GM23338 (cell line): ENCODE data around the gene GRIN1. TPM values are rescaled to one million over a fixed set of nuclear protein-coding genes. Genes with fewer than 3 reads are reported as not detected.

Experiments
- ATAC-seq: fragments of 200-7000 bp; cut with Tn5 transposase; 3 replicates; pipeline ENCODE4 v1.9.1; 2020
- DNase-seq: peaks from one replicate; pipeline ENCODE4 v3.0.0-alpha.2; 2015; ENCODE audit warnings: low spot score
- H2AFZ ChIP-seq: fragments of 200-600 bp; sonication (generic); 2 replicates; pipeline ENCODE4 v1.8.0; 2016; ENCODE audit warnings: antibody characterized with exemption, mild to moderate bottlenecking, moderate library complexity
- H3F3A ChIP-seq: fragments of 200-600 bp; sonication (generic); replicated peaks from 2 replicates; pipeline ENCODE4 v1.8.0; 2017; ENCODE audit warnings: antibody characterized with exemption, mixed run types, low read depth
- H3K27ac ChIP-seq: fragments of 200-600 bp; sonication (generic); 2 replicates; pipeline ENCODE4 v1.6.1; 2016; ENCODE audit warnings: low read depth
- H3K27me3 ChIP-seq: fragments of 200-600 bp; sonication (generic); 2 replicates; pipeline ENCODE4 v1.8.0; 2016; ENCODE audit warnings: mild to moderate bottlenecking, mixed run types, moderate library complexity; ENCODE audit not compliant: insufficient read depth
- H3K36me3 ChIP-seq: fragments of 200-600 bp; sonication (generic); 2 replicates; pipeline ENCODE4 v1.8.0; 2016; ENCODE audit warnings: mild to moderate bottlenecking; ENCODE audit not compliant: insufficient read depth
- H3K4me1 ChIP-seq: fragments of 200-600 bp; sonication (generic); 2 replicates; pipeline ENCODE4 v1.8.0; 2016; ENCODE audit warnings: mild to moderate bottlenecking, moderate library complexity; ENCODE audit not compliant: insufficient read depth
- H3K4me2 ChIP-seq: fragments of 200-600 bp; sonication (generic); 2 replicates; pipeline ENCODE4 v1.7.1; 2017; ENCODE audit warnings: mixed run types
- H3K4me3 ChIP-seq: fragments of 200-600 bp; sonication (generic); 2 replicates; pipeline ENCODE4 v1.6.1; 2016; ENCODE audit warnings: mixed run types
- H3K79me2 ChIP-seq: fragments of 200-600 bp; sonication (generic); replicated peaks from 2 replicates; pipeline ENCODE4 v1.8.0; 2017; ENCODE audit warnings: mild to moderate bottlenecking; ENCODE audit not compliant: insufficient read depth
- H3K9me2 ChIP-seq: fragments of 200-600 bp; sonication (generic); 2 replicates; pipeline ENCODE4 v1.8.0; 2017; ENCODE audit not compliant: insufficient read depth
- H4K20me1 ChIP-seq: fragments of 200-600 bp; sonication (generic); replicated peaks from 2 replicates; pipeline ENCODE4 v1.8.0; 2017; ENCODE audit warnings: mild to moderate bottlenecking; ENCODE audit not compliant: insufficient read depth
- H3K27ac Mint-ChIP-seq: 2 replicates; pipeline ENCODE4 v1.8.0; 2020; ENCODE audit warnings: inconsistent platforms, mild to moderate bottlenecking, moderate library complexity, mixed read lengths
- H3K27me3 Mint-ChIP-seq: 3 replicates; pipeline ENCODE4 v1.8.0; 2022; ENCODE audit warnings: low read depth, mild to moderate bottlenecking, moderate library complexity, mixed read lengths, inconsistent platforms; ENCODE audit not compliant: insufficient read depth, poor library complexity
- H3K36me3 Mint-ChIP-seq: 3 replicates; pipeline ENCODE4 v1.8.0; 2021; ENCODE audit warnings: low read depth, mild to moderate bottlenecking, inconsistent platforms, moderate library complexity, mixed read lengths
- H3K4me1 Mint-ChIP-seq: 3 replicates; pipeline ENCODE4 v1.8.0; 2020; ENCODE audit warnings: mild to moderate bottlenecking, inconsistent platforms, mixed read lengths
- H3K4me3 Mint-ChIP-seq: 3 replicates; pipeline ENCODE4 v1.8.0; 2021; ENCODE audit warnings: moderate library complexity, mild to moderate bottlenecking, inconsistent platforms, mixed read lengths
- H3K9me3 Mint-ChIP-seq: 3 replicates; pipeline ENCODE4 v1.8.0; 2020; ENCODE audit warnings: moderate library complexity, mild to moderate bottlenecking, inconsistent platforms, mixed read lengths
- CREB1 ChIP-seq: fragments of 250-450 bp; sonication (Bioruptor Pico); IDR thresholded peaks from 2 replicates; pipeline ENCODE4 v1.5.0; 2020; ENCODE audit warnings: low read depth, mild to moderate bottlenecking, moderate library complexity
- CTCF ChIP-seq, 2 experiments: fragments of 200-600 bp in 1 of 2; sonication (generic) in 1 of 2; conservative IDR thresholded peaks; 2 replicates each; pipeline versions ENCODE4 v1.5.1 to v1.6.1; 2016 to 2017; ENCODE audit warnings: antibody characterized with exemption in 2 of 2, low read depth in 2 of 2, mild to moderate bottlenecking in 2 of 2, moderate library complexity in 1 of 2
- ETS1 ChIP-seq: IDR thresholded peaks from 2 replicates; pipeline ENCODE4 v1.6.1; 2016; ENCODE audit warnings: antibody characterized with exemption
- EZH2 ChIP-seq: fragments of 200-600 bp; sonication (generic); IDR thresholded peaks from one replicate; pipeline ENCODE4 v1.8.0; 2017; ENCODE audit warnings: antibody characterized with exemption, mild to moderate bottlenecking, low read depth; ENCODE audit not compliant: unreplicated experiment
- EZH2phosphoT487 ChIP-seq: fragments of 200-600 bp; sonication (generic); IDR thresholded peaks from one replicate; pipeline ENCODE4 v1.8.1; 2018; ENCODE audit warnings: antibody characterized with exemption; ENCODE audit not compliant: unreplicated experiment
- JUNB ChIP-seq: IDR thresholded peaks from one replicate; pipeline ENCODE4 v1.6.1; 2016; ENCODE audit warnings: antibody characterized with exemption; ENCODE audit not compliant: unreplicated experiment
- NANOG ChIP-seq: IDR thresholded peaks from 2 replicates; pipeline ENCODE4 v1.6.1; 2016; ENCODE audit warnings: antibody characterized with exemption, borderline replicate concordance
- POLR2AphosphoS5 ChIP-seq: IDR thresholded peaks from 2 replicates; pipeline ENCODE4 v1.6.1; 2016; ENCODE audit warnings: antibody characterized with exemption, low read depth
- STAT1 ChIP-seq: IDR thresholded peaks from one replicate; pipeline ENCODE4 v1.6.1; 2016; ENCODE audit warnings: antibody characterized with exemption; ENCODE audit not compliant: unreplicated experiment
- ZNF114 ChIP-seq: fragments of 250-450 bp; sonication (Bioruptor Pico); IDR thresholded peaks from 2 replicates; pipeline ENCODE4 v1.5.0; 2020; ENCODE audit warnings: mild to moderate bottlenecking, moderate library complexity
- ZNF331 ChIP-seq: fragments of 250-450 bp; sonication (Bioruptor Pico); IDR thresholded peaks from 2 replicates; pipeline ENCODE4 v1.5.0; 2020; ENCODE audit warnings: low read depth, mild to moderate bottlenecking, moderate library complexity
- ZNF462 ChIP-seq: fragments of 250-450 bp; sonication (Bioruptor Pico); IDR thresholded peaks from 2 replicates; pipeline ENCODE4 v1.5.0; 2020; ENCODE audit warnings: mild to moderate bottlenecking, moderate library complexity
- polyA plus RNA-seq: library from polyadenylated mRNA; unstranded; fragments of >200 nt; fragmentation: Nextera tagmentation; extraction: Ambion mirVana; gene quantifications from 2 replicates; pipeline ENCODE4 v1.2.1, GENCODE V29; 2016
- total RNA-seq: library from RNA; depleted of rRNA; stranded (reverse); fragments of >200 nt; shearing (Covaris generic); gene quantifications from 2 replicates; pipeline ENCODE4 v1.2.3, GENCODE V29; 2014

GRIN1 gene
- total and polyA plus RNA-seq, 2 experiments from 2014 or later: 2.7 to 5.5 TPM

GRCh38 chr9:137159105-137160053 is 20.4 kb downstream of the GRIN1 start:
- Histone ChIP-seq H3K4me2 (no peak overlapping the region), H4K20me1 (no peaks in the 10 kb centered on the region), H3K9me2 (no peaks in the 10 kb centered on the region), H3K4me3 (no peak overlapping the region), H3F3A (peaks cover 4% of the 10 kb centered on the region; the same call in 1 of the 2 replicates), H3K36me3 (no peaks in the 10 kb centered on the region), H3K79me2 (no peaks in the 10 kb centered on the region), H3K27ac (no peak overlapping the region), H2AFZ (no peak overlapping the region), H3K27me3 (peaks cover 92% of the 10 kb centered on the region), H3K4me1 (peaks cover 2% of the 10 kb centered on the region; the same call in 1 of the 2 replicates)
- Mint-ChIP-seq H3K9me3 (no peaks in the 10 kb centered on the region; the same call in 2 of the 3 replicates), H3K4me1 (no peaks in the 10 kb centered on the region; the same call in 1 of the 3 replicates), H3K36me3 (no peaks in the 10 kb centered on the region), H3K27ac (no peak overlapping the region), H3K4me3 (no peak overlapping the region), H3K27me3 (peaks cover 90% of the 10 kb centered on the region)
- no peak for TF ChIP-seq STAT1
- DNase-seq (no peak), ATAC-seq (no peak)

GRCh38 chr9:137160054-137160425 is 21.1 kb downstream of the GRIN1 start:
- Histone ChIP-seq H2AFZ (no peak overlapping the region), H3K36me3 (no peaks in the 10 kb centered on the region), H3K27ac (no peak overlapping the region), H3K4me3 (no peak overlapping the region), H3K4me1 (peaks cover 2% of the 10 kb centered on the region; the same call in 1 of the 2 replicates), H4K20me1 (no peaks in the 10 kb centered on the region), H3K9me2 (no peaks in the 10 kb centered on the region), H3K27me3 (peaks cover 85% of the 10 kb centered on the region), H3K4me2 (no peak overlapping the region), H3K79me2 (no peaks in the 10 kb centered on the region), H3F3A (peaks cover 4% of the 10 kb centered on the region; the same call in 1 of the 2 replicates)
- Mint-ChIP-seq H3K36me3 (no peaks in the 10 kb centered on the region), H3K4me1 (no peaks in the 10 kb centered on the region; the same call in 1 of the 3 replicates), H3K9me3 (no peaks in the 10 kb centered on the region; the same call in 2 of the 3 replicates), H3K27me3 (peaks cover 89% of the 10 kb centered on the region), H3K4me3 (no peak overlapping the region), H3K27ac (no peak overlapping the region)
- ATAC-seq: no peak
- no peak for DNase-seq
- no peak for TF ChIP-seq POLR2AphosphoS5
- no peak for TF ChIP-seq CTCF (conservative IDR thresholded peaks at IDR 0.05; ENCODE audit: low read depth in 2 of 2)
- TF ChIP-seq ZNF331 (CRISPR knock-in tag): no peak
- TF ChIP-seq ETS1: no peak
- no peak for TF ChIP-seq NANOG
- TF ChIP-seq ZNF114 (CRISPR knock-in tag): no peak
- no peak for TF ChIP-seq ZNF462 (CRISPR knock-in tag)
- no peak for TF ChIP-seq STAT1
- TF ChIP-seq EZH2phosphoT487: no peak
- no peak for TF ChIP-seq CREB1 (CRISPR knock-in tag)
- TF ChIP-seq JUNB: no peak
- no peak for TF ChIP-seq EZH2
